HG03066 (cell line): ENCODE measurements around the gene ARCN1.
"Not testable (repeated sequence)": the region's sequence is repeated elsewhere in the genome, so short reads cannot be mapped to it uniquely, and the experiment has no call there.

Source experiments
- ATAC-seq: cut with Tn5 transposase; IDR thresholded peaks from one replicate; pipeline ENCODE4 v1.9.1; 2021; ENCODE audit warnings: low read depth; ENCODE audit not compliant: unreplicated experiment

Gene ARCN1

GRCh38 chr11:118544010-118544646, 28.1 kb upstream of the ARCN1 start:
- no peak for ATAC-seq

- no peak for ATAC-seq
Observed at GRCh38 chr11:118544647-118545010, 27.6 kb upstream of the ARCN1 start.

- ATAC-seq, result no peak
Observed at GRCh38 chr11:118545533-118545932, 26.7 kb upstream of the ARCN1 start.

GRCh38 chr11:118547132-118547531, 25.1 kb upstream of the ARCN1 start:
- no peak for ATAC-seq

GRCh38 chr11:118552341-118552740, 19.9 kb upstream of the ARCN1 start:
- ATAC-seq, result no peak

GRCh38 chr11:118560806-118561205, 11.4 kb upstream of the ARCN1 start:
- ATAC-seq, result no peak

GRCh38 chr11:118565051-118565450, 7.2 kb upstream of the ARCN1 start:
- ATAC-seq, result no peak

GRCh38 chr11:118569670-118570069, 2.5 kb upstream of the ARCN1 start:
- ATAC-seq, result no peak

GRCh38 chr11:118570787-118571186, 1.4 kb upstream of the ARCN1 start:
- no peak for ATAC-seq

GRCh38 chr11:118571701-118572060, 528 bp upstream of the ARCN1 start:
- not testable (repeated sequence) for ATAC-seq

- ATAC-seq, result peak; percentile 28
Observed at GRCh38 chr11:118572981-118573550, 857 bp downstream of the ARCN1 start.

- no peak for ATAC-seq
Observed at GRCh38 chr11:118574636-118575035, 2.4 kb downstream of the ARCN1 start.

GRCh38 chr11:118577995-118578394, 5.8 kb downstream of the ARCN1 start:
- not testable (repeated sequence) for ATAC-seq

- ATAC-seq, result no peak
Observed at GRCh38 chr11:118581057-118581456, 8.8 kb downstream of the ARCN1 start.

GRCh38 chr11:118587952-118588351, 15.7 kb downstream of the ARCN1 start:
- no peak for ATAC-seq

- no peak for ATAC-seq
Observed at GRCh38 chr11:118592616-118593367, 20.6 kb downstream of the ARCN1 start.

- ATAC-seq, result not testable (repeated sequence)
Observed at GRCh38 chr11:118594984-118595383, 22.8 kb downstream of the ARCN1 start.

GRCh38 chr11:118596224-118597146, 24.3 kb downstream of the ARCN1 start:
- ATAC-seq, result no peak

- ATAC-seq, result no peak
Observed at GRCh38 chr11:118597556-118597955, 25.3 kb downstream of the ARCN1 start.

- ATAC-seq, result no peak
Observed at GRCh38 chr11:118602331-118602730, 30.1 kb downstream of the ARCN1 start.

- ATAC-seq, result not testable (repeated sequence)
Observed at GRCh38 chr11:118603709-118604108, 31.5 kb downstream of the ARCN1 start.
